GM12891 (cell line): ENCODE measurements around the gene RASSF1.
A peak's percentile ranks its signal among the peaks of the same experiment; 100 is the strongest.

Source experiments
- POLR2A ChIP-seq: IDR thresholded peaks from 2 replicates; pipeline ENCODE4 v1.6.1; 2011; ENCODE audit warnings: low read depth, low read length, control low read depth
- POLR2AphosphoS5 ChIP-seq: IDR thresholded peaks from 2 replicates; pipeline ENCODE4 v1.6.1; 2011; ENCODE audit warnings: low read depth, low read length, control low read depth

- peak; percentile 60 for TF ChIP-seq POLR2AphosphoS5
- no peak for TF ChIP-seq POLR2A
These were observed 54.1 kb downstream of the RASSF1 start for GRCh38 chr3:50286322-50287227.
